SK-N-SH treated with all-trans-retinoic acid at 6 μM for 48 hours (cell line): ENCODE measurements around the gene NCDN.

Experiments used
- ATAC-seq: fragments of 200-7000 bp; cut with Tn5 transposase; 3 replicates; pipeline ENCODE4 v1.9.1; 2020; ENCODE audit warnings: mild to moderate bottlenecking, moderate library complexity
- CSDC2 ChIP-seq: fragments of 250-450 bp; sonication (Bioruptor Pico); IDR thresholded peaks from 2 replicates; pipeline ENCODE4 v1.5.0; 2020; ENCODE audit warnings: mild to moderate bottlenecking, moderate library complexity
- ESRRG ChIP-seq: fragments of 250-450 bp; sonication (Bioruptor Pico); IDR thresholded peaks from 2 replicates; pipeline ENCODE4 v1.6.1; 2021; ENCODE audit warnings: mild to moderate bottlenecking
- ISL1 ChIP-seq: fragments of 250-450 bp; sonication (Bioruptor Pico); IDR thresholded peaks from 2 replicates; pipeline ENCODE4 v2.1.2; 2022; ENCODE audit warnings: mild to moderate bottlenecking, moderate library complexity
- PPARA ChIP-seq: fragments of 250-450 bp; sonication (Bioruptor Pico); IDR thresholded peaks from 2 replicates; pipeline ENCODE4 v1.5.0; 2020; ENCODE audit warnings: mild to moderate bottlenecking, borderline replicate concordance
- RARB ChIP-seq: fragments of 250-450 bp; sonication (Bioruptor Pico); IDR thresholded peaks from 2 replicates; pipeline ENCODE4 v1.8.0; 2021; ENCODE audit warnings: mild to moderate bottlenecking, moderate library complexity
- ZFP3 ChIP-seq: fragments of 250-450 bp; sonication (Bioruptor Pico); IDR thresholded peaks from 2 replicates; pipeline ENCODE4 v1.5.0; 2020; ENCODE audit warnings: mild to moderate bottlenecking, moderate library complexity
- ZFP30 ChIP-seq: fragments of 450-650 bp; formaldehyde crosslinking; IDR thresholded peaks from 2 replicates; pipeline ENCODE4 v1.5.0; 2022; ENCODE audit warnings: mild to moderate bottlenecking, moderate library complexity
- TF ChIP-seq, protein P1 (sequence below): fragments of 250-450 bp; sonication (Bioruptor Pico); IDR thresholded peaks from 2 replicates; pipeline ENCODE4 v1.5.0; 2020; ENCODE audit warnings: mild to moderate bottlenecking, moderate library complexity
- TF ChIP-seq, protein P2 (sequence below): fragments of 250-450 bp; sonication (Bioruptor Pico); IDR thresholded peaks from 2 replicates; pipeline ENCODE4 v1.5.1; 2021; ENCODE audit warnings: mild to moderate bottlenecking, moderate library complexity
- TF ChIP-seq, protein P3 (sequence below): fragments of 250-450 bp; sonication (Bioruptor Pico); IDR thresholded peaks from 2 replicates; pipeline ENCODE4 v1.8.0; 2021; ENCODE audit warnings: low read depth, mild to moderate bottlenecking, moderate library complexity, borderline replicate concordance
- TF ChIP-seq, protein P4 (sequence below): fragments of 250-450 bp; sonication (Bioruptor Pico); IDR thresholded peaks from 2 replicates; pipeline ENCODE4 v1.5.1; 2020; ENCODE audit warnings: low read depth, mild to moderate bottlenecking, moderate library complexity
- TF ChIP-seq, protein P5 (sequence below): fragments of 250-450 bp; sonication (Bioruptor Pico); IDR thresholded peaks from 2 replicates; pipeline ENCODE4 v1.8.0; 2020; ENCODE audit warnings: mild to moderate bottlenecking, moderate library complexity, borderline replicate concordance

The NCDN gene

DNA sequence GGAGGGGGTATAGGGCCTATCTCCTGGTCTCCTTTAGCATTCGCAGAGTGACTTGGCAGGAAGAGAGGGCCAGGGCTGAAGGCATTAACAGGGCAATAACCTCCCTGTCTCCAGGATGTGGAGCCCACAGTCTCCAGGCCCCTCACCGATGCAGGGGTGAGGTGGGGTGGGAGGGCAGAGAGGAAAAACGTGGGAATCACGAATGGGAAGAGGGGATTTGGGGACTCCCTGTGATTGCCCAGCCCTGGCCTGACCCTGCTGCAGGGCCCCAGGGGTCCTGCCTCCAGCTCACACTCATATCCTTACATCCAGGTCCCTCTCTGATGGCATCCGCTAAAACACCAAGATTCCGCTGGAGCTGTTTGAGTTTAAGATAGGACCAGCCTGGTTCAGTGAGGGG is 30.1 kb downstream of the NCDN start (continued):
- TF ChIP-seq, protein P1, sequence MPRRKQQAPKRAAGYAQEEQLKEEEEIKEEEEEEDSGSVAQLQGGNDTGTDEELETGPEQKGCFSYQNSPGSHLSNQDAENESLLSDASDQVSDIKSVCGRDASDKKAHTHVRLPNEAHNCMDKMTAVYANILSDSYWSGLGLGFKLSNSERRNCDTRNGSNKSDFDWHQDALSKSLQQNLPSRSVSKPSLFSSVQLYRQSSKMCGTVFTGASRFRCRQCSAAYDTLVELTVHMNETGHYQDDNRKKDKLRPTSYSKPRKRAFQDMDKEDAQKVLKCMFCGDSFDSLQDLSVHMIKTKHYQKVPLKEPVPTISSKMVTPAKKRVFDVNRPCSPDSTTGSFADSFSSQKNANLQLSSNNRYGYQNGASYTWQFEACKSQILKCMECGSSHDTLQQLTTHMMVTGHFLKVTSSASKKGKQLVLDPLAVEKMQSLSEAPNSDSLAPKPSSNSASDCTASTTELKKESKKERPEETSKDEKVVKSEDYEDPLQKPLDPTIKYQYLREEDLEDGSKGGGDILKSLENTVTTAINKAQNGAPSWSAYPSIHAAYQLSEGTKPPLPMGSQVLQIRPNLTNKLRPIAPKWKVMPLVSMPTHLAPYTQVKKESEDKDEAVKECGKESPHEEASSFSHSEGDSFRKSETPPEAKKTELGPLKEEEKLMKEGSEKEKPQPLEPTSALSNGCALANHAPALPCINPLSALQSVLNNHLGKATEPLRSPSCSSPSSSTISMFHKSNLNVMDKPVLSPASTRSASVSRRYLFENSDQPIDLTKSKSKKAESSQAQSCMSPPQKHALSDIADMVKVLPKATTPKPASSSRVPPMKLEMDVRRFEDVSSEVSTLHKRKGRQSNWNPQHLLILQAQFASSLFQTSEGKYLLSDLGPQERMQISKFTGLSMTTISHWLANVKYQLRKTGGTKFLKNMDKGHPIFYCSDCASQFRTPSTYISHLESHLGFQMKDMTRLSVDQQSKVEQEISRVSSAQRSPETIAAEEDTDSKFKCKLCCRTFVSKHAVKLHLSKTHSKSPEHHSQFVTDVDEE (CRISPR knock-in tag), result no peak
- TF ChIP-seq, all 23 proteins: peak for 0

DNA sequence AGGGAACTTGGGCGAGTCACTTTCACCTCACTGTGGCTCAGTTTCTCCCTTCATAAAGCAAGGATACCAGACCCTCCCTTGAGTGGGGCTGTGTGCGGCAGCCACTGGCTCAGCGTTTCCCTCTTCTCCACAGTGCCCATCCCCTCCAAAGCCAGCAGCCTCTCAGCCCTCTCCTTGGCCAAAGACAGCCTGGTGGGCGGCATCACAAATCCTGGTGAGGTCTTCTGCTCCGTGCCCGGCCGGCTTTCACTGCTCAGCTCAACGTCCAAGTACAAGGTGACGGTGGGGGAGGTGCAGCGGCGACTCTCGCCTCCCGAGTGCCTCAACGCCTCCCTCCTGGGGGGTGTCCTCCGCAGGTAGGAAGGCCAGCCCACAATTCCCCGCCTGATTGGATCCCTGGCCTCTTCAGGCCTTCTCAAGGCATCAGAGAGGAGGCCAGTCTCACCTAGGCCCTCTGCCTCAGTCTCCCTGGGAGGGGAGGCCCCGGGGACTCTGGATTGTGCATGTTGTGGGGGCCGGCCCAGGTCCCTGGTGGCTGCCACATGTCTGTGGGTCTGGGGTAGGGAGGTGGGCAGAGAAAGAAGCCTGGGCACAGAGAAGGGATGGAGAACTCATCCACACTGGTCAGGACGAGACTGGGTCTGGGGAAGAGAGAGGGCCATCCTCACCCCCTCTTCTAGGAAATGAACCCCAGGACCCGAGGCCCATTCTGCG is 30.8 kb downstream of the NCDN start:
- TF ChIP-seq, protein P2, sequence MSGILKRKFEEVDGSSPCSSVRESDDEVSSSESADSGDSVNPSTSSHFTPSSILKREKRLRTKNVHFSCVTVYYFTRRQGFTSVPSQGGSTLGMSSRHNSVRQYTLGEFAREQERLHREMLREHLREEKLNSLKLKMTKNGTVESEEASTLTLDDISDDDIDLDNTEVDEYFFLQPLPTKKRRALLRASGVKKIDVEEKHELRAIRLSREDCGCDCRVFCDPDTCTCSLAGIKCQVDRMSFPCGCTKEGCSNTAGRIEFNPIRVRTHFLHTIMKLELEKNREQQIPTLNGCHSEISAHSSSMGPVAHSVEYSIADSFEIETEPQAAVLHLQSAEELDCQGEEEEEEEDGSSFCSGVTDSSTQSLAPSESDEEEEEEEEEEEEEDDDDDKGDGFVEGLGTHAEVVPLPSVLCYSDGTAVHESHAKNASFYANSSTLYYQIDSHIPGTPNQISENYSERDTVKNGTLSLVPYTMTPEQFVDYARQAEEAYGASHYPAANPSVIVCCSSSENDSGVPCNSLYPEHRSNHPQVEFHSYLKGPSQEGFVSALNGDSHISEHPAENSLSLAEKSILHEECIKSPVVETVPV (CRISPR knock-in tag), result no peak
- TF ChIP-seq, protein P1 (CRISPR knock-in tag), result no peak
- TF ChIP-seq RARB (CRISPR knock-in tag) (no peak), ESRRG (CRISPR knock-in tag) (no peak), ZFP3 (no peak), PPARA (CRISPR knock-in tag) (no peak)
- TF ChIP-seq, protein P3, sequence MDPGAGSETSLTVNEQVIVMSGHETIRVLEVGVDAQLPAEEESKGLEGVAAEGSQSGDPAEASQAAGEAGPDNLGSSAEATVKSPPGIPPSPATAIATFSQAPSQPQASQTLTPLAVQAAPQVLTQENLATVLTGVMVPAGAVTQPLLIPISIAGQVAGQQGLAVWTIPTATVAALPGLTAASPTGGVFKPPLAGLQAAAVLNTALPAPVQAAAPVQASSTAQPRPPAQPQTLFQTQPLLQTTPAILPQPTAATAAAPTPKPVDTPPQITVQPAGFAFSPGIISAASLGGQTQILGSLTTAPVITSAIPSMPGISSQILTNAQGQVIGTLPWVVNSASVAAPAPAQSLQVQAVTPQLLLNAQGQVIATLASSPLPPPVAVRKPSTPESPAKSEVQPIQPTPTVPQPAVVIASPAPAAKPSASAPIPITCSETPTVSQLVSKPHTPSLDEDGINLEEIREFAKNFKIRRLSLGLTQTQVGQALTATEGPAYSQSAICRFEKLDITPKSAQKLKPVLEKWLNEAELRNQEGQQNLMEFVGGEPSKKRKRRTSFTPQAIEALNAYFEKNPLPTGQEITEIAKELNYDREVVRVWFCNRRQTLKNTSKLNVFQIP (CRISPR knock-in tag), result no peak
- no peak for ATAC-seq

DNA sequence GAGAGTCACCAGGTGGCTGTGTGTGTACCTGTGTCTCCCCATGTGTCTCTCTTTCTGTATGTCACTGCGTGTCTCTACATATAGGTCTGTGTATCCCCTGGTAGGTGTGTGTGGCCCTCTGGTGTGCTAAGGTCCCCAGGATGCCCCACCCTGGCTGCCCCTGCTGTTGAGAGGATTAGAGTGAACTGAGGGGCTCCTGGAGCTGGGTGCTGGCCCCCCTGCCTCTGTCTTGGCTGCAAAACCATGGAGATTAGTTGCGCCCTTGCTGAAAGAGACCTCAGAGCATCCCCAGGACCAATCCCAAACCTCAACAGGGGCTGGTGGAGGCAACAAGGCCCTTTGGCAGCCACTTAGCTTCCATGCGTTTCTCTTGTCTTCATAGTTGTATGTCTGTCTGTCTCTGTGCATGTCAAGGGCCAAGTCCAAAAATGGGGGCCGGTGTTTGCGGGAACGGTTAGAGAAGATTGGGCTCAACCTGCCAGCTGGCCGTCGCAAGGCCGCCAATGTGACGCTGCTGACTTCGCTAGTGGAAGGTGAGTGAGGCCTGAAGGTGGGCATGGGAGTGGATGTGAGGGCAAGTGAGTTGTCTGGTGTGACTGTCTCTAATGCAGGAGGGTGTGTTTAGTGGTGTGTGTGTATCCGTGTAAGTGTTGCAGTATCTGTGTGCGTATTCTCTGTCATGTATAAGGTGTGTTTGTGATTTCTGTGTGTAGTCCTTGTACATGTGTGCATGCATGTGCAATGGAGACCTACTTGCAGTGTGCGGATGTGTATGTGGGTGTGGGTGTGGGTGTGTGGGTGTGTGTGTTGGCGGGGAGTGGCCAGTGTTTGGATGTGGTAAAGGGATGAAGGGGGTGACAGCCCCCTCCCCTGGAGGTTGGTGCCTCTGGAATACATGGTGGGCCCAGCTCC is 32.2 kb downstream of the NCDN start:
- TF ChIP-seq ISL1 (CRISPR knock-in tag) (no peak), PPARA (CRISPR knock-in tag) (no peak), CSDC2 (no peak), ZFP3 (no peak), ZFP30 (CRISPR knock-in tag) (no peak)
- TF ChIP-seq, protein P4, sequence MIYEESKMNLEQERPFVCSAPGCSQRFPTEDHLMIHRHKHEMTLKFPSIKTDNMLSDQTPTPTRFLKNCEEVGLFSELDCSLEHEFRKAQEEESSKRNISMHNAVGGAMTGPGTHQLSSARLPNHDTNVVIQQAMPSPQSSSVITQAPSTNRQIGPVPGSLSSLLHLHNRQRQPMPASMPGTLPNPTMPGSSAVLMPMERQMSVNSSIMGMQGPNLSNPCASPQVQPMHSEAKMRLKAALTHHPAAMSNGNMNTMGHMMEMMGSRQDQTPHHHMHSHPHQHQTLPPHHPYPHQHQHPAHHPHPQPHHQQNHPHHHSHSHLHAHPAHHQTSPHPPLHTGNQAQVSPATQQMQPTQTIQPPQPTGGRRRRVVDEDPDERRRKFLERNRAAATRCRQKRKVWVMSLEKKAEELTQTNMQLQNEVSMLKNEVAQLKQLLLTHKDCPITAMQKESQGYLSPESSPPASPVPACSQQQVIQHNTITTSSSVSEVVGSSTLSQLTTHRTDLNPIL (CRISPR knock-in tag), result no peak
- TF ChIP-seq, protein P5, sequence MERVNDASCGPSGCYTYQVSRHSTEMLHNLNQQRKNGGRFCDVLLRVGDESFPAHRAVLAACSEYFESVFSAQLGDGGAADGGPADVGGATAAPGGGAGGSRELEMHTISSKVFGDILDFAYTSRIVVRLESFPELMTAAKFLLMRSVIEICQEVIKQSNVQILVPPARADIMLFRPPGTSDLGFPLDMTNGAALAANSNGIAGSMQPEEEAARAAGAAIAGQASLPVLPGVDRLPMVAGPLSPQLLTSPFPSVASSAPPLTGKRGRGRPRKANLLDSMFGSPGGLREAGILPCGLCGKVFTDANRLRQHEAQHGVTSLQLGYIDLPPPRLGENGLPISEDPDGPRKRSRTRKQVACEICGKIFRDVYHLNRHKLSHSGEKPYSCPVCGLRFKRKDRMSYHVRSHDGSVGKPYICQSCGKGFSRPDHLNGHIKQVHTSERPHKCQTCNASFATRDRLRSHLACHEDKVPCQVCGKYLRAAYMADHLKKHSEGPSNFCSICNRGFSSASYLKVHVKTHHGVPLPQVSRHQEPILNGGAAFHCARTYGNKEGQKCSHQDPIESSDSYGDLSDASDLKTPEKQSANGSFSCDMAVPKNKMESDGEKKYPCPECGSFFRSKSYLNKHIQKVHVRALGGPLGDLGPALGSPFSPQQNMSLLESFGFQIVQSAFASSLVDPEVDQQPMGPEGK, result no peak
- ATAC-seq, result no peak
